GM19023 (cell line): ENCODE measurements around the gene FSCN2.
A peak's percentile ranks its signal among the peaks of the same experiment; 100 is the strongest.

Experiments
- ATAC-seq: cut with Tn5 transposase; IDR thresholded peaks from one replicate; pipeline ENCODE4 v1.9.1; 2021; ENCODE audit warnings: mild to moderate bottlenecking, moderate library complexity; ENCODE audit not compliant: unreplicated experiment

The FSCN2 gene

DNA sequence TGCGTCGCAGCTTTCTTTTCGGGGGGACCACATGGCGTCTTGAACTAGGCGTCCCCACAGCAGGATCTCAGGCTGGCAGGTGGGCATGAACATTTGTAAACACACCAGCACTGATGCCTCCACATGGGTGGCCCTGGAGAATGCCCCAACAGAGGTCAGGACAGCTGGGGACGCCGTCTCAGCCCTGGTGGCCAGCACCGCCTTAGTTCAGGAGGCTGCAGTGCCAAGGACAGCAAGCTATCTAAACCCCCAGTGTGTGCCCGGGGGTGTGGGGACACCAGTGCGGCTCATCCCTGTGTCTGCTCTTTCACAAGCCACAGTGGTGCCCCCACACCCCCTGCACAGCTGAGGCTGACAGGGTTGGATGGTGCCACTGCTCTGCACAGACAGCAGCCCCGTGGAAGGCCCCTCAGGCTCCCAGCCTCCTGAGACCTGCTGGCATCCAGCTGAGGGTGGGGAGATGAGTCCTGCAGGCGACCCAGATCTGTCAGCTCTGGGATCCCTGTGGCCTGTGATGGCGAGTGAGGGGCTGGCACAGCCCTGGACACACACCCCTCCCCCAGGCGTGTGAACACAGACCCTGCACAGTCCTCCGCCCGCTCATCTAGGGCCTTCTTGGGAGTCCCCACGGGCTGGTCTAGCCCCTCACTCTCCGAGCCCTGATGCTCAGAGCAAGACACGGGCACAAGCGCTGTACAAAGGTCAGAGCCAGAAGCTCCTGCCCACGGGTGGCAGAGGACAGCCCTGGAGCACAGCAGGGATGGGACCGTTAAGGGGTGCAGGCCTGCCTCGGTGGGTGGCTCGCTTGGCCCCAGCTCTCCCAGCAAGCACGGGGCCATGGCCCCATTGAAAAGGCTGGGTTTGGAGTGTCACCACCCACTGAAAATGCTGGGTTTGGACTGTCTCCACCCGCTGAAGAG, 10.7 kb downstream of the FSCN2 start:
- ATAC-seq: no peak

DNA sequence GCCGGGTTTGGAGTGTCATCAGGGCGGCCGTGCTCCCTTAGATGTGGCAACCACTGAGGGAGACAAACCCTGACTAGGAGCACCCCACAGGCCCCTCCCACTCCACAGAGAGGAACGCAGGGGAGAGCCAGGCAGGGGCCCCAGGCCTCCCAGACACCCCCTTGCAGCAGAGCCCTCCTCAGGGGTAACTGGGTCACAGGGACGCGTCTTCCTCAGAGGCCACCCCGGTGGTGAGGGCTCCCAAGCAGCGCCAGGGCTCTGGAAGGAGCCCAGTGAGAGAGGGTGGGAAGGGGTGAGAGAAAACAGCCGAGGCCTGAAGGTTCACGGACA, 11.4 kb downstream of the FSCN2 start:
- no peak for ATAC-seq

DNA sequence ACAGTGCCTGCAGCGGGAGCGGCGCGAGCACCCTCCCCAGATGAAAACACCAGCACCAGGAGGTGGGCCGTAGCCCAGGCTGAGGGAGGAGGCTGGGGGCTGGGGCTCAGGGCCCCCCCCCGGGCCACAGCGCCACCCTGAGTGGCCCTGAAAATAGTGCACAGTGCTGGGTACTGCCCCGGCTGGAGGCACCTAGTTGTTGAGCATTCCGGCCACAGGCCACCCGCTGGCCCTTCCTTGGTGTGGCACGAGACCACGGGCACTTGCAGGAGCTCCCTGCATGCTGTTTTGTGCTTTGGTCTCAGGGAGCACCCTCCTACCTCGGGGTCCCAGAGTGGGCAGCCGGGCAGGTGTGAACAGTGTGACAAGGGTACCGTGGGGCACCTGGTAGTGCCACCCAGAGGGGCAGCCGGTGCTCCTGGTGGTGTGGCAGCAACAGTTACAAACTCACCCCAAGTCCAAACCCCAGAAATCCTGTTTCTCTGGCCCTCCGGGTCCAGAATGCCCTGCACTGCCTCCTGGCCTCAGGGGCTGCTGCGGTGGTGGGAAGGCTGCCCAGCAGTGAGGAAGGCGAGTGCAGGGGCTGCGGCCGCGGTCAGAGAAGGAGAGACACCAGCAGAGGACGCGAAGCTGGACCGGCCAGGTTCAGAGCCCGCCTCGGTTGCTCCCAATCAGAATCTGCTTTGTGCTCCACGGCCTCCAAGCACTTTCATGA, 11.9 kb downstream of the FSCN2 start:
- ATAC-seq: no peak

DNA sequence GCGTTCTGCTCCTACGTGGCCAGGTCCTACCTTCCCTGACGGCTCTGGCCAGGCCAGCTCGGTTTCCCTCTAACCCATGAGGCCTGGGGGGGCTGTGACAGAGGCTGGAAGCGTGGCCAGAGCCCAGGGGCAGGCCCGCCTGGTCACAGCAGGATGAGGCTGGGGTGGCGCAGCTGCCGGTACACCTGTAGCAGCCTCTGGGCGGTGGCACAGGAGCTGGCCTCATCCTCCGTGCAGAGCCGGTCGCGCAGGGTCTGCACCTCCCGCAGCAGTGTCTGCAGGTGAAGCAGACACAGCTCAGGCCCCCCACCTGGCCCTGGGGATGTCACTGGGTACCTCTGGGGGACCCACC, 12.5 kb downstream of the FSCN2 start:
- ATAC-seq: no peak

DNA sequence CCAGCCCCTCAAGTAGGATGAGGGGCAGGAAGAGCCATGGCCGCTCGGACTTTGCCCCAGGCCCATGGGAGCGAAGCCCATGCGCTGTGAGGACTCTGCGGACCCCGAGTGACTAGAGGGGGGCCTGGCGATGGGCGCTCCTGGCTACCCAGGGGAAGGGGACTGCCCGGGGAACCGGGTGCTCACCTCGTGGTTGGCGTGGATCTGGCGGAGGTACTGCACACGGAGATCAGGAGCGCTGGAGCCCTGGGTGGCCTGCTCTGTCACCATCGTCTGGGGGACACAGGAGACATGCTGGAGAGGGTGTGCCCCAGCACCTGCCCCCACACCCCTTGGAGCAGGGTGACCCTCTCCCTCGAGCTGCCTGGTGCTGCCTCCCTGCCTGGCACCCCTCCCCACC, 12.9 kb downstream of the FSCN2 start:
- no peak for ATAC-seq

DNA sequence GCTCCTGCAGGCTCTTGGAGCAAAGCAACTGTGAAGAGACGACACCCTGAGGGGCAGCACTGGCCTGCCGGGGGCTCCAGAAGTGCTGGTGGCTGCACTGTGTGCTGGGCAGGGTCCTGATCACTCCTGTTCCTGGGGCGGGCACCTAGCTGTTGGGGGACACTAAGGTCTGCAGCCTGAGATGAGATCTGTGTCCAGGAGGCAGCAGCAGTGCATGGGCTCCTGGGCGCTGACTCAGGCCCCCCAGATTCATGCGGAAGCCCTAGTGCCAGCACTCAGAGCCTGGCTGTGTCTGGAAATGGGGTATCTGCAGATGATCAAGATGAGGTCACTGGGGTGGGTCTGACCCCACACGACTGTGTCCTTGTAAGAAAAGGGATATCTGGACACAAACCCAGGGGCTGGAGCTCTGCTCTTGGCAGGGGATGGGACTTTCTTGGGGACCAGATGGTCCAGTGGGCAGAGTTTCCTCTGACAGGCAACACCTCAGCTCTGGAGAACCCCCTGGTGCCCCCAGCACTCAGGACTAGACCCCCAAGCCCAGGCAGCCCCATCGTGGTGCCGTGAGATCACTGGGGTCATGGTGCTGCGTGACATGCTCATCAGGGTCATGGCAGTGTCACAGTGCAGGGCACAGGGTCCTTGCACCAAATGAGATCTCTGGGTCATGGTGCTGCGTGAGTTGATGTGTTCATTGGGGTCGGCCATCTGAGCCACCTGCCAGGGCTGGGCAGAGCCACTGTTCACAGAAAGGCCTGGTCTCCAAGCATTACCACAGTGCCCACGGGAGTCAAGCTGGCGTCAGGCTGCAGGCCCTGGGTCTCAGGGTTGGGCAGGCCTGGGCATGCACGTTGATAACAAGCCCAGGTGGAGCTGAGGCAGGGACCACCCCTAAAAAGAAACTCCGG, 14.5 kb downstream of the FSCN2 start:
- ATAC-seq: no peak

DNA sequence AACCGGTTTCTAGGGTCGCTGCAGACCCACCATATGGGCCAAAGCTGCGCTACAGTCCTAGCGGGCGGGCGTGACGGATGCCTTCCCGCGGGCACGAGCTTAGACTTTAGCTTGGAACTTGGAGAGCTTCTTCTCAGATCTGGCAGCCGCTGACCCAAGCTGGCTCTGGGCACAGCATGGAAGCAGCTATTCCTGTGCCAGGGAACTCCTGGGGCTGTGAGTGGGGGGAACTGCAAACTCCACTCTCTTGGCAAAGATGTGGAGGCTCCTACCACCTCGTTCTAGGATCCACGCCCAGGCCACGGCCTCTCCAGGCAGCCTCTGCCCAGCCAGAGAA, 15.1 kb downstream of the FSCN2 start:
- no peak for ATAC-seq

DNA sequence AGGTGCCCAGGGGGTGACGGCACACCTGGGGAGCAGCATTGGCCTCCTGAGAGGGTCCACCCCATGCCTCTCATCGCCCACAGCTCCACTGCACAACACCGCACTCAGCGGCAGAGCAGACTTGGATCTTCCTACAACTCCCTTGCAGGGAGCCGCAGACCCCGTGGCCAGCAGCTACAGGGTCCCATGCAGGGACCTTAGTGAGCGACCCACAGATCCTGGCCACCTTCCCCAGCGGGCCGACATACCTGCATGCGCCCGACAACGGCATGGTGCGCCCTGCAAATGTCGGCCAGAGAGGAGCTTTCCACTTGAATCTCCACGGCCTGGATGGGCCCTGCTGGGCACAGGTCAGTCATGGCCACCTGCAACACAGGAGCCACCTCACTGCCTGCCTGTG, 15.6 kb downstream of the FSCN2 start:
- no peak for ATAC-seq

DNA sequence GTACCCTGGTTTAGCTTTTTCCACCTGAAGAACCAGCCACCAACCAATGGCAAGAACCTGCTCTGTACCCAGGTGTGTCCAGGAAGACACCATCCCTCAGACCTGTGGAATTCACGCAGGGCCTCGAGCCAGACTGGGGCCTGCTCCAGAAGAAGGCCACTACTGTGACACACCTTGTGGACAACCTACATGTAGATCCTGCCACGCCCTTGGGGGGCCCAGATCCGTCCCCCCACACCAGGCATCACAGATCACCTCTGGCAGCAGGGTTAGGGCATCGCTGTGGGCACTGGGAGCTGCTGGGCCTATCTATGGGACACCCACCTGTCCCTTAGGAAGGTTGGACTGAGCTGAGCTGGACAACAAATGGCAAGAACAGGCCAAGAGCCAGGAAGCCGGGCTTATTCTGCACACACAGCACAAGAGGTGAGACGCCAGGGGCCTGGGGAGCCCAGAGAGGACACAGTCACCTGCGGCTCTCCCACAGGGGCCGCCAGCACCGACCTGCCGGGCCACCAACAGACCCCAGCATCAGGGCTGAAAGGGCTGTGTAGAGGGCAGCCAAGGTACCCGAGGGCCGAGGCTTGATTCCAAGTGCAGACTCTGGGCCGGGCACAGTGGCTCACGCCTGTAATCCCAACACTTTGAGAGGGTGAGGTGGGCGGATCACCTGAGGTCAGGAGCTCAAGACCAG, 16.3 kb downstream of the FSCN2 start:
- no peak for ATAC-seq

DNA sequence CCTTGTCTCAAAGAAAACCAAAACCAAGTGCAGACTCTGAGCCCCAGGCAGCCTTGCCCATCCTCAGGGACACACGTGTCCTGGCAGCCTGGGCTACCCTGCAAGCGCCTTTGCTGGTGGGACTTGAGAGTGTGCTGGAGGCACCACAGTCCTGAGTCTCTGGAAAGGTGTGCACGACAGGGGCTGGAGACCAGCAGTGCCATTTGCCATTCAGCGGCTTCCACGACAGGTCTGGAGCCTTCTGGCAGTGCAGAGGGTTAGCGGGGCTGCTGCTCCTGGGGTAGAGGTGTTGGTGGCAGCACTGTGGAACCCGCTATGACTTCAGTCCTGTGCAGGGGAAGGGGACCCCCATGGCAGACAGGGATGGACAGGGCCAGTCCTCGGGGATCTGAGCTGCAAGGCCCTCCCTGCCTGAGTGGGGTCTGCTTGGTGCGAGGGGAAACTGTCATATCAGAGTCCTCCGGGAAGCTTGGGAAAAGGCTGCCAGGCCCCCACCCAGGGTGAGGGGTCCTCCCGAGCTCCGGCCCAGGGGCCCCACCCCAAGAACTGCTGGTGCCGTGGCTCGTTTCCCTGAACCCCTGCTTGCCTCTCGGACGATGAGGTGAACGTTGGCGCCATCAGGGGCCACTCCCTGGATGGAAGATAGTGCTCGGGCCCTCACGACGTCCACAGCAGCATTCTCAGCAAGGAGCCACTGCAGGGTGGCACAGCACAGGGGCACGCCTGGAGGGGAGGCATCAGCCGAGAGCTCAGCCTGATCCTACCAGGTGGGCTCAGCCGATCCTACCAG, 17.2 kb downstream of the FSCN2 start:
- ATAC-seq: no peak

DNA sequence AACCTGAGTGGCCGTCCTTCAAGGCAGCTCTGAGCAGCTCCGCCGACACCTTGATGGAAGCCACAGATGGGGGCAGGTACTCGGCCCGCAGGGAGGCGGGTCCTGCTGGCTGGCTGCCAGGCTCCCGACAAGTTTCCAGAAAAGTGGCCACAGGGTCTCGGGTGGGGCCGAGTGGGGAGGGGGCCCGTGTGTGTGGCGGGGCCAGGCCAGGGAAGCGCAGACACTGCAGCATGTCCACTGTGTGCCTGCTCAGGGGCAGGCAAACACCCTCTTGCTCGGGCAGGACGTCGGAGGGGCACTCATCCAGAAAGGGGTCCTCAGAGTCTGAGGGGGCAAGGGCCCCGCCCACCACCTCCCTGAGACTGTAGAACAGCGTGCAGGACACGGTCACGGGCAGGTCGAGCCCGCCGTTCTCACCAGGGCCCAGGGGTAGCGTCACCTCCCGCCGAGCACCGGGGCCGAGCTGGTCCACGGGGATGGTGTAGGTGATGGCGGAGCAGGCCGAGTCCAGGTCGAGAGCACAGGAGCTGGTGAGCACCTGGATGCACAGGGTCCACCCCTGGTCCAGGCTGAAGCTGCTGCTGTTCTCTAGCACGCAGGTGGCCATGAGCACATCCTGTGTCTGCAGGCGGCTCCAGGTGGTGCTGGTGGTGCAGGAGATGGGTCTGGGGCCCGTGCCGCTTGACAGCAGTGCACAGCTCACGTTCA, 18.9 kb downstream of the FSCN2 start:
- ATAC-seq: no peak

DNA sequence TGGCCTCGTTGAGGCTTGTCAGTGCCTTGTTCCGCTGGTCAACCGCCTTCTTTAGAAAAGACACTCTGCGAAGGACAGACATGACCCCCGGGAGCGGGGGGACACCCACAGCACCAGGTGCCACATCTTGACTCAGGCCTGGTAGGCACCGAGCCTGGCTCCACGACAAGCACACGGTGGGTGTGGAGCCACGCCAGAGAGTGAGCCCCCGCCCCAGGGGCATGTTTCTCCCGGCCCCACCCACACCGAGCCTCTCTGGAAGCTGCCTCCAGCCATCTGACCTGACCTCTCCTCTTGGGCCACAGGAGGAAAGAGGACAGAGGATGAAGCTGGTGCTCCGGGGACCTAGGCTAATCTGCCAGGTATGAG, 19.4 kb downstream of the FSCN2 start:
- ATAC-seq: no peak

DNA sequence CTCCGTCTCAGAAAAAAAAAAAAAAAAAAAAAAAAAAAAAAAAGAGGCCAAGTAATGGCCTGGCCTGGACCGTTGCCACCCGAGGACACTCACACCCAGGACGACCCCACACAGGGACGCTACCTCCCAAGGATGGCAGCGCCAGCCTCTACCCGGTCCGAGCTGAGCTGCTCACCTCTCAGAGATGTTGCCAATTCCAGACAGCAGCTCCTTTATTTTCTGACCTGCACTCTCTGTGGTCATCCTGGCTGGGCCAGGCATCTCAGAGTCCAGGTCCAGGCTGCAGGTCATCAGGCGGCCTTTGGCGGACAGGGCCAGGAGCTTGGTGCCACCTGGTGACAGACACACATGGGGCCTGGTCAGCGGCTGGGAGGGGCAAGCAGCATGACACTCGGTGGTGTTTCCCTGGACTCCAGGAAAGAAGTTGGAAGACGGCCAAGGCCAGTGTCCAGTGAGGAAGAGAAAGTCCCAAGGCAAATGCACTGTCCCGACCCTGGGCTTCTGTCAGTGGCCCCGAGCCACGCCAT, 20.9 kb downstream of the FSCN2 start:
- no peak for ATAC-seq

DNA sequence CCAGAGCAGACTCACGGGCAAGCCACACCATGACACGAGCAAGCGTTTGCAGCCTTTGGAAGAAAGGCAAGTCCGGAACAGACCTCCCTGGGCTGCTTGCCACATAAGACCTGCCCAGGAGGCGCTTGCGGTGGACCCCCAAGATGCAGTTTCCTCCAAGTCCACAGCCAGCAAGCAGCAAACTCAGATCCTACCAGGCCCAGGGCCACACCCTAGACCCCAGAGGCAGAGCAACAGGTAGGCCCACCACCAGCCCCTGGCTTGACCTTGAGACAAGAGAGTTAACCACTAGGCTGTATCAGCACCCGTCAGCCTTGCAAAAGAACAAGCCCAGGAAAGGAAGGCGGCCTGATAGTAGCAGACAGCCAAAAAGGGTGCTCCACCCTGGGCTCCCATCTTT, 21.6 kb downstream of the FSCN2 start:
- no peak for ATAC-seq

DNA sequence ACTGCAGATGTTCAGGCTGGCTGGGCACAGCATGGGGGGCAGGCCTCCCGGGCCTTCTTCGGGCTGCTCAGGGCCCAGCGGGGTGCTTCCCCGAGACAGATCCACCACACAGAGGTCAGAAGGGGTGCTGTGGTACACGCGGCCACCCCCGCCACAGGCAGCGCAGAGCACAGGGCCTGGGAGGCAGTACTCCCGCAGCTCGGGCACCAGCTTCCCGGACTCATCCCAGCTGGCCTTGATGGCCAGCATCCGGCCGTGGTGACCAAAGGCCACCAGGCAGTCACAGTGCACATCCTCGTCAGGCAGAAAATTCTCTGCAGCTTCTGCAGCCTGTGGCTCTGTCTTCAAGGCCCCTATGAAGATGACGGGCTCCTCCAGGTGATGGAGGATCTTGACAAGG, 22.1 kb downstream of the FSCN2 start:
- ATAC-seq: no peak

DNA sequence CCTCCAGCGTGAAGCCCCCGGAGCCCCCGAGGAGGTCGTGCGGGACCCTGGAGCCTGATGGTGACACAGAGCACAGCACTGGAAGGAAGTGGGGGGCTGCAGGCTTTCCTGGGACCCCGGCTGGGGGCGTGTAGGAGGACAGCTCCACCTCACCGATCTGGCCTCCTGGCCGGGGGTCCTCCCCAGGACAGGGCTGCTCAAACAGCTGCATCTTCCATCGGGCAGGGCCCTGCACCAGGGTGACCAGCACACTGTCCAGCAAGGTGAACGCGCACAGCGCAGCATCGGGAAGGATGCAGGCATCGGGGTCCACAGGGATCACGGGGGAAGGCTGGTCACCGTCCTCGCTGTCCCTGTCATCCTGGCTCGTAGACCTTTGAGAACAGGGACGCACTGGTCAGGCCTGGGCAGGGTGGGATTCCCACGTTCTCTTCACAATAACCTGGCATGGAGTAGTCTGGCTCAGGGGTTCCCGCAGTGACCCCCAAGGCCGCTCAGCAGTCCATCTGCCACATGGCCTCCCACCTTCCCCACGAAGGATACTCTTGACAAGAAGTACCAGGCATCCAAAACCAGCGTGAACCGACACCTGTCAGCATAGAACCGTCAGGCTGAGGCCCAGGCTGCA, 22.8 kb downstream of the FSCN2 start:
- ATAC-seq: no peak

DNA sequence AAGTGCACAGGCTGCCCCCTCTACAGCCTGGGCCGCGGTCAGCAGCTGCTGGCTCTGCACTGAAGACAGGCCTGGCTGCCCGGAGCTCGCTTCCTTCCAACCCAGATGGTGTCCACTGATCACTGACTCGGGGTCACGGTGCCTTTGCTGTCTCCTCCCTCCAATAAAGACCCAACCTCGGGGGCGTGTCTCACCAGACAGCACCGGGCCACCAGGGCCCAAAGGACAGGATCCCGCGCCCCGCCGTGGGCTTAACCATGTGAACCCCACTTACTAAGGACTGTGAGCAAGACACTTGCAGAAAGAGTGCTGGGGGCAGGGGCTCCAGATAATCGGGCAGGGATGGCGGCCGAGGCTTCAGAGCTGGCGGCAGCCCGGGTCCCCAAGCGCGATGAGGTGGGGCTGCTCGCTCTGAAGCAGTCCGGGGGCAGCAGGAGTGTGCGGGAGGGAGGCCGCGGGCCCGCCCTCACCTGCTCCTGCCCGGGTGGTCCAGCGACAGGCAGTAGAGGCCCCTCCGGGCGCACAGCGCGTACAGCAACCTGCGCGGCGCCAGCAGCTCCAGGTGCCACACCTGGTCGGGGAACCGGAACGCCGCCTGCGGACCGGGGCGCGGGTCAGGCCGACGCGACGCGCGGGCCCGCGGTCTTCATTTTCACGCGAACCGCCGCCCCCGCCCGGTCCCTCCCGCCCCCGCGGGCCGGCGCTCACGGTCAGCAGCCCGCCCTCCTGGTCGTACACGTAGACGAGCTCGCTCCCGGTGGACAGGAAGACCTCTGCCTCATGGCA, 23.5 kb downstream of the FSCN2 start:
- ATAC-seq: peak; percentile 23
